Thoracic aorta (tissue), 2 donors: Measurements from ENCODE around the gene UBE2J2. TPM values are rescaled to one million over a fixed set of nuclear protein-coding genes. Genes with fewer than 3 reads are reported as not detected.

Experiments
- ATAC-seq: fragments of 150-250 bp; one replicate; pipeline ENCODE4 v1.8.0; 2017; ENCODE audit warnings: low read depth; ENCODE audit not compliant: insufficient number of reproducible peaks, low FRiP score
- DNase-seq: peaks from one replicate; pipeline ENCODE4 v3.0.0-alpha.2; 2020; ENCODE audit warnings: low spot score
- H3K27ac ChIP-seq, 2 donors: fragments of 200-600 bp; sonication (generic); 1 replicate in 1 of 2; 2 replicates in 1 of 2; pipeline ENCODE4 v1.5.1; 2016; ENCODE audit warnings: mild to moderate bottlenecking in 2 of 2, moderate library complexity in 2 of 2
- H3K27me3 ChIP-seq: fragments of 200-600 bp; sonication (generic); replicated peaks from 2 replicates; pipeline ENCODE4 v1.6.0; 2016; ENCODE audit warnings: mild to moderate bottlenecking; ENCODE audit not compliant: insufficient read depth
- H3K36me3 ChIP-seq: fragments of 200-600 bp; sonication (generic); one replicate; pipeline ENCODE4 v1.5.1; 2016
- H3K4me1 ChIP-seq, 2 donors: fragments of 200-600 bp; sonication (generic); 1 replicate in 1 of 2; 2 replicates in 1 of 2; pipeline versions ENCODE4 v1.5.1 to v1.6.0; 2016; ENCODE audit warnings: low read depth in 2 of 2, mild to moderate bottlenecking in 1 of 2; ENCODE audit not compliant: control insufficient read depth in 1 of 2
- H3K4me3 ChIP-seq: fragments of 200-600 bp; sonication (generic); 2 replicates; pipeline ENCODE4 v1.5.1; 2016; ENCODE audit warnings: mild to moderate bottlenecking
- H3K9me3 ChIP-seq: fragments of 200-600 bp; sonication (generic); 2 replicates; pipeline ENCODE4 v1.5.1; 2016
- CTCF ChIP-seq: fragments of 200-600 bp; sonication (generic); IDR thresholded peaks from one replicate; pipeline ENCODE4 v1.5.1; 2019; ENCODE audit warnings: antibody characterized with exemption
- total RNA-seq, 2 donors: library from RNA; depleted of rRNA; stranded (reverse); fragments of >200 nt; gene quantifications; one replicate each; pipeline versions ENCODE4 v1.1.0 to v1.2.3, GENCODE V29; 2016

The UBE2J2 gene
- total RNA-seq, 2 donors from 2014 or later = 43.5 to 57.7 TPM

DNA sequence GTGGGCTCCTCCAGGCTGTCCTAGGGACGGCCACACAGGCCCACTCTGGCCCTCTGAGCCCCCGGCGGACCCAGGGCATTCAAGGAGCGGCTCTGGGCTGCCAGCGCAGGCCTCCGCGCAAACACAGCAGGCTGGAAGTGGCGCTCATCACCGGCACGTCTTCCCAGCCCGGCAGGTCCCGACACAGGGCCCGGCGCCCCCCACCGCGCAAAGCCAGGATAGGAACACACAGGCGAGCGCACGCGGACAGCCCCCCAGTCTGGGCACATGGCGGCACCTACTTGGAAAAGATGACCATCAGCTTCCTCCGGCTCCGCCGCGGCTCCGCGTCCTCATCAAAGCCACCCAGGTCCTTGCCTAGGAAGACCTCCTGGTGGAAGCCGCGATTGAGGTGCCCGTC lies 45.5 kb downstream of the UBE2J2 start:
- H3K27me3 ChIP-seq = no peaks in the 10 kb centered on the region
- no peak for ATAC-seq
- H3K4me3 ChIP-seq = no peak overlapping the region
- H3K4me1 ChIP-seq = peaks cover 20 to 32% of the 10 kb centered on the region in 2 donors
- H3K27ac ChIP-seq = no peak overlapping the region
- H3K9me3 ChIP-seq = no peaks in the 10 kb centered on the region
- peaks cover 32% of the 10 kb centered on the region for H3K36me3 ChIP-seq
- no peak for TF ChIP-seq CTCF
- DNase-seq = no peak

GRCh38 chr1:1227386-1227785 lies 46.3 kb downstream of the UBE2J2 start:
- H3K4me3 ChIP-seq = no peak overlapping the region
- H3K36me3 ChIP-seq = peaks cover 40% of the 10 kb centered on the region
- no peak for DNase-seq
- no peak for ATAC-seq
- H3K27me3 ChIP-seq = no peaks in the 10 kb centered on the region
- no peak for TF ChIP-seq CTCF
- no peak overlapping the region for H3K27ac ChIP-seq
- H3K9me3 ChIP-seq = no peaks in the 10 kb centered on the region
- H3K4me1 ChIP-seq = peaks cover 14 to 24% of the 10 kb centered on the region in 2 donors

DNA sequence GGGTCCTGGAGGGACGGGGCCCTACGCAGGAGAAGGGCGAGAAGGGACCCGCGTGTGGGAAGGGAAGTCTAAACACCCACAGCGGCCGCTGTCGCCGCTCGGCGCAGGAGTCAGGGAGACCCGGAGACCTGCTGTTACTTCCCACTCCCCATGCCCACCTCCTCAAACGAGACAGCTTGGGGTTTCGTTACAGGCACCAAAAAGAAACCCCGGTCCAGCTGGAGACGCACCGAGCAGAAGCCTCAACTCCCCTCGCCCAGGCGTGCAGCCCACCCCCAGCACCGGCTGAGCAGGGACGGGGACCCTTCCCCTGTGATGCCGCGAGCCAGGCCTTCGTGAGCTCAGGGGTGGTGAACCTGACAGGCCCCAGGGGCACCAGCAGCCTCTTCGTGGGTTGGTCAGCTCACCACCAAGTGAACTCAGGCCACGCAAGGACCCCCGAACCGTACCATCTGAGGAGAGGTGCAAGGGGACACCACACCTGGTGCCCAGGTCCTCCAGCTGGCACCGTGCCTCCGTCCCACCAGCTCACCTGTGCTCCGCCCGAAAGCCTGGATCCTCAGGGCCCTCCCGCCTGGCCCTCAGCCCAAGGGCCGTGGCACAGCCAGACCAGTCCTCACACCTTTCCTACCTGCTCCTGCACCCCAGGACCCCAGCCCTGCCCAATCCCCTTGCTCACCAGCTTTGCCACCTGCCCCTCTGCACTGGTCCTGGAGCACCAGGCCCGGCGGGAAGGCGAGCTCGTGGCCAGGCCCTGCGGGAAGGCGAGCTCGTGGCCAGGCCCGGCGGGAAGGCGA lies 46.9 kb downstream of the UBE2J2 start:
- TF ChIP-seq CTCF = no peak
- peaks cover 14 to 23% of the 10 kb centered on the region in 2 donors for H3K4me1 ChIP-seq
- H3K36me3 ChIP-seq = peaks cover 45% of the 10 kb centered on the region

DNA sequence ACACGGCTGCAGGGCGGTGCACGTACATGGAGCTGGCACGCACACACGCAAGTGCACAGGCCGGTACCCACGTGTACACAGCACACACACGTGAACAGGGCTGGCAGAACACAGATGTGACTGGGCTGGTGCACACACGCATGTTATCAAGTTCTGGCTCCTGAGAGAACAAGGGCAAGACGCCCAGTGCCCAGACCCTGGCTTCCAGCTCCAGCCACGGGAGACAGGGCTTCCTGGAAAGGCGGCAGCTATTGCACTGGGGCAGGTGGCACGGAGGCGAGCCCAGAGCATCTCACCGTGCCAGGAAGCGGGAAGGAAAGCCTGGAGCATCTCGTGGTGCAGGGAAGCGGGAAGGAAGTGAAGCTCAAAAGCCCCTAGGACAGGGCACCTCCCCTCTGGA lies 47.7 kb downstream of the UBE2J2 start:
- no peak for TF ChIP-seq CTCF
- no peak for ATAC-seq
- Histone ChIP-seq H3K4me1 (peaks cover 14 to 21% of the 10 kb centered on the region in 2 donors), H3K27ac (no peak overlapping the region), H3K36me3 (peaks cover 50% of the 10 kb centered on the region), H3K27me3 (no peaks in the 10 kb centered on the region), H3K4me3 (no peak overlapping the region), H3K9me3 (no peaks in the 10 kb centered on the region)
- no peak for DNase-seq

More for the DNA sequence above, 46.9 kb downstream of the UBE2J2 start:
- H3K27ac ChIP-seq = no peak overlapping the region
- no peaks in the 10 kb centered on the region for H3K27me3 ChIP-seq
- DNase-seq (no peak), ATAC-seq (no peak)
- no peaks in the 10 kb centered on the region for H3K9me3 ChIP-seq
- H3K4me3 ChIP-seq = no peak overlapping the region

GRCh38 chr1:1225238-1225845 lies 48.3 kb downstream of the UBE2J2 start:
- DNase-seq (no peak), ATAC-seq (no peak)
- H3K36me3 ChIP-seq = peaks cover 50% of the 10 kb centered on the region
- no peaks in the 10 kb centered on the region for H3K9me3 ChIP-seq
- H3K4me1 ChIP-seq = peaks cover 9 to 15% of the 10 kb centered on the region in 2 donors
- no peak overlapping the region for H3K27ac ChIP-seq
- TF ChIP-seq CTCF = no peak
- H3K4me3 ChIP-seq = no peak overlapping the region
- H3K27me3 ChIP-seq = no peaks in the 10 kb centered on the region
